ENCODE results near the gene EPS8L3.

GRCh38 chr1:109802901-109803561 is 39.3 kb upstream of the EPS8L3 start:
- TF ChIP-seq CTCF (IDR thresholded peaks at IDR 0.05; ENCODE audit: poor library complexity, severe bottlenecking), result no peak
- no peak for TF ChIP-seq POLR2AphosphoS5 (IDR thresholded peaks at IDR 0.05)
- TF ChIP-seq EP300 (conservative IDR thresholded peaks at IDR 0.05; ENCODE audit: poor library complexity, severe bottlenecking), result no peak

Measured in neural cell (in vitro differentiated cells).